ENCODE measurements around the gene YBEY. TPM values are rescaled to one million over a fixed set of nuclear protein-coding genes. Genes with fewer than 3 reads are reported as not detected.
"Not testable (repeated sequence)": the region's sequence is repeated elsewhere in the genome, so short reads cannot be mapped to it uniquely, and the experiment has no call there.

YBEY gene
- polyA plus RNA-seq, 3 donors: 4.1 to 8.6 (median 5.2) TPM

- no peaks in the 10 kb centered on the region for H3K9me3 ChIP-seq (replicated peaks in 1 of 2; ENCODE audit: control insufficient read depth in 1 of 2, insufficient read depth in 1 of 2, low read length in 2 of 2)
- no peak for DNase-seq
- H3K9ac ChIP-seq (ENCODE audit: insufficient read depth, low read length, poor library complexity, severe bottlenecking): no peak overlapping the region
- H3K4me3 ChIP-seq (replicated peaks in 1 of 3; ENCODE audit: low read depth in 2 of 3, low read length in 3 of 3): no peak overlapping the region
- Mint-ChIP-seq H3K9me3 (no peaks in the 10 kb centered on the region), H3K36me3 (peaks cover 33 to 78% of the 10 kb centered on the region in 2 donors), H3K27me3 (ENCODE audit: low read depth in 3 of 3) (no peaks in the 10 kb centered on the region), H3K27ac (no peak overlapping the region), H3K4me3 (no peak overlapping the region), H3K4me1 (no peaks in the 10 kb centered on the region)
- H3K27ac ChIP-seq (ENCODE audit: low read depth in 1 of 2, low read length in 2 of 2): no peak overlapping the region
- no peak overlapping the region for H2AFZ ChIP-seq (ENCODE audit: insufficient read depth, low read depth, low read length, poor library complexity, severe bottlenecking)
- no peaks in the 10 kb centered on the region for H3K4me1 ChIP-seq (ENCODE audit: control insufficient read depth in 1 of 2, insufficient read depth in 2 of 2, low read length in 2 of 2)
- no peaks in the 10 kb centered on the region for H3K79me2 ChIP-seq (ENCODE audit: insufficient read depth, low read length)
- intact Hi-C loops (cut with micrococcal nuclease): no loop called here
- H3K36me3 ChIP-seq (replicated peaks in 1 of 2; ENCODE audit: control insufficient read depth in 1 of 2, insufficient read depth in 2 of 2, low read length in 2 of 2): peaks cover 16 to 52% of the 10 kb centered on the region in 2 donors
- H4K20me1 ChIP-seq (ENCODE audit: insufficient read depth, low read length): no peaks in the 10 kb centered on the region
- H3K27me3 ChIP-seq (ENCODE audit: control insufficient read depth in 2 of 2, insufficient read depth in 2 of 2, low read length in 2 of 2): no peaks in the 10 kb centered on the region
- H3K4me2 ChIP-seq (replicated peaks; ENCODE audit: extremely low read depth, low read length, poor library complexity, severe bottlenecking): no peak overlapping the region
- WGBS (ENCODE audit: insufficient coverage): no CpG with 5 or more reads among the region's 2 CpGs
- TF ChIP-seq CTCF (IDR thresholded peaks at IDR 0.05): no peak
Measured at GRCh38 chr21:46307625-46308024, 21.5 kb downstream of the YBEY start.

GRCh38 chr21:46308431-46308830, 22.3 kb downstream of the YBEY start:
- H3K36me3 ChIP-seq (replicated peaks in 1 of 2; ENCODE audit: control insufficient read depth in 1 of 2, insufficient read depth in 2 of 2, low read length in 2 of 2): peaks cover 19 to 60% of the 10 kb centered on the region in 2 donors

GRCh38 chr21:46310260-46310659, 24.1 kb downstream of the YBEY start:
- H3K9ac ChIP-seq (ENCODE audit: insufficient read depth, low read length, poor library complexity, severe bottlenecking); H3K27ac Mint-ChIP-seq; H4K20me1 ChIP-seq (ENCODE audit: insufficient read depth, low read length); intact Hi-C loops (cut with micrococcal nuclease); H3K4me2 ChIP-seq (replicated peaks; ENCODE audit: extremely low read depth, low read length, poor library complexity, severe bottlenecking); H3K79me2 ChIP-seq (ENCODE audit: insufficient read depth, low read length); H3K9me3 ChIP-seq (replicated peaks in 1 of 2; ENCODE audit: control insufficient read depth in 1 of 2, insufficient read depth in 1 of 2, low read length in 2 of 2); DNase-seq; H3K4me1 Mint-ChIP-seq; H3K27ac ChIP-seq (ENCODE audit: low read depth in 1 of 2, low read length in 2 of 2); H3K9me3 Mint-ChIP-seq; H2AFZ ChIP-seq (ENCODE audit: insufficient read depth, low read depth, low read length, poor library complexity, severe bottlenecking); H3K4me1 ChIP-seq (ENCODE audit: control insufficient read depth in 1 of 2, insufficient read depth in 2 of 2, low read length in 2 of 2); H3K4me3 ChIP-seq (replicated peaks in 1 of 3; ENCODE audit: low read depth in 2 of 3, low read length in 3 of 3); H3K27me3 Mint-ChIP-seq (ENCODE audit: low read depth in 3 of 3); H3K27me3 ChIP-seq (ENCODE audit: control insufficient read depth in 2 of 2, insufficient read depth in 2 of 2, low read length in 2 of 2); H3K4me3 Mint-ChIP-seq: not testable (repeated sequence)
- peaks cover 21 to 67% of the 10 kb centered on the region in 2 donors for H3K36me3 ChIP-seq (replicated peaks in 1 of 2; ENCODE audit: control insufficient read depth in 1 of 2, insufficient read depth in 2 of 2, low read length in 2 of 2)
- H3K36me3 Mint-ChIP-seq: peaks cover 27 to 78% of the 10 kb centered on the region in 2 donors
- WGBS (ENCODE audit: insufficient coverage): no CpG with 5 or more reads among the region's 8 CpGs

More at GRCh38 chr21:46308431-46308830, 22.3 kb downstream of the YBEY start:
- Histone ChIP-seq H2AFZ (ENCODE audit: insufficient read depth, low read depth, low read length, poor library complexity, severe bottlenecking) (no peak overlapping the region), H3K79me2 (ENCODE audit: insufficient read depth, low read length) (no peaks in the 10 kb centered on the region), H3K4me1 (ENCODE audit: control insufficient read depth in 1 of 2, insufficient read depth in 2 of 2, low read length in 2 of 2) (no peaks in the 10 kb centered on the region), H3K27ac (ENCODE audit: low read depth in 1 of 2, low read length in 2 of 2) (no peak overlapping the region), H4K20me1 (ENCODE audit: insufficient read depth, low read length) (no peaks in the 10 kb centered on the region), H3K4me3 (replicated peaks in 1 of 3; ENCODE audit: low read depth in 2 of 3, low read length in 3 of 3) (no peak overlapping the region), H3K27me3 (ENCODE audit: control insufficient read depth in 2 of 2, insufficient read depth in 2 of 2, low read length in 2 of 2) (no peaks in the 10 kb centered on the region), H3K9ac (ENCODE audit: insufficient read depth, low read length, poor library complexity, severe bottlenecking) (no peak overlapping the region), H3K4me2 (replicated peaks; ENCODE audit: extremely low read depth, low read length, poor library complexity, severe bottlenecking) (no peak overlapping the region), H3K9me3 (replicated peaks in 1 of 2; ENCODE audit: control insufficient read depth in 1 of 2, insufficient read depth in 1 of 2, low read length in 2 of 2) (no peaks in the 10 kb centered on the region)
- WGBS (ENCODE audit: insufficient coverage): 88% methylated on average over 1 of the region's 2 CpGs
- no peaks in the 10 kb centered on the region for H3K27me3 Mint-ChIP-seq (ENCODE audit: low read depth in 3 of 3)
- intact Hi-C loops (cut with micrococcal nuclease): no loop called here
- H3K9me3 Mint-ChIP-seq: no peaks in the 10 kb centered on the region
- no peak overlapping the region for H3K4me3 Mint-ChIP-seq
- DNase-seq: no peak
- H3K36me3 Mint-ChIP-seq: peaks cover 31 to 79% of the 10 kb centered on the region in 2 donors
- no peaks in the 10 kb centered on the region for H3K4me1 Mint-ChIP-seq
- no peak for TF ChIP-seq CTCF (IDR thresholded peaks at IDR 0.05)
- no peak overlapping the region for H3K27ac Mint-ChIP-seq

All from CD14-positive monocyte (primary cell).